ENCODE results near the gene FCHO1. TPM values are rescaled to one million over a fixed set of nuclear protein-coding genes. Genes with fewer than 3 reads are reported as not detected.
A peak's percentile ranks its signal among the peaks of the same experiment; 100 is the strongest.
"Not testable (repeated sequence)": the region's sequence is repeated elsewhere in the genome, so short reads cannot be mapped to it uniquely, and the experiment has no call there.

Gene FCHO1
- total RNA-seq, 4 donors from 2014 or later = 2.3 to 41.3 (median 5.3) TPM

DNA sequence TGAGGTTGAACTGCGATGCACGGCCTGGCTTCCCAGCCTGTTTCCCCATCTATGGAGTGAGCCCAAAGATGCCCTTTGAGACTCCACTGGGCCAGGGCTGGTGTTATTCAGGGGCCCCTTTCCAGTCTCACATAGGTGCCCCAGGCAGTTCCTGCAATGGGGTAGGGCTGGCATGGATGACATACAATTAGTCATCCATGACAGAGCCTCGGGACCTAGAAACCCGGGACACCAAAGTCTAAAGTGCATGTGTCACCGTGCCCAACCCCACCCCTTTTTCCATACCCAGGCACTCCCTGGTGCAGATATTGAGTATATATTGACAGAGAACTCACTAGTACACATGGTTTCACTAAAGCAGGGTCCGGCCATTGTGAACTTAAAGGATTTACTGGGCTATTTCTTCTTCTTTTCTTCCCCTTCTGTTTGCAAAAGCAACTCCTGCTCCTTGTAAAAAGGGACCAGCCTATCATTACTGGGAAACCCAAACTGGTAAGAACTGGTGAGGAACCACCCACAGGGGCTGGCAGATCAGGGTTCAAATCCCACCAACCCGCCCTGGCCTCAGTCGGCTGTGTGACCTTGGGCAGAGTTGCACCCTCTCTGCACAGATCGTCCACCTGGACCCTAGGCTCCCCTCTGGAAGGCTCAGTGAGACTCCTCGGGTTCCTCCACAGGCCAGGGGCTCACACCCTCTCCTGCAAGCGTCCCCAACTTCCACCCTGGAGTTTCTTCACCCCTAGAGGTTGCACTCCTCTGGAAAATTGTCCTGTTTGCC, 46.3 kb downstream of the FCHO1 start:
- Histone ChIP-seq H3K9me3 (no peaks in the 10 kb centered on the region), H3K4me3 (peak overlapping the region in 2 of 4 donors; percentile 54 to 78), H3K27me3 (no peaks in the 10 kb centered on the region), H3K36me3 (peaks cover 0 to 14% (median 0%) of the 10 kb centered on the region in 3 donors), H3K4me1 (peaks cover 0 to 11% (median 0%) of the 10 kb centered on the region in 4 donors), H3K27ac (peak overlapping the region in 3 of 4 donors; percentile 83 to 98 (median 95))
- DNase-seq = peak in 2 of 3 donors; percentile 88
- TF ChIP-seq POLR2A (IDR thresholded peaks at IDR 0.05) = peak; percentile 43 to 90
- TF ChIP-seq CTCF (IDR thresholded peaks at IDR 0.05) = no peak

- not testable (repeated sequence) for H3K27me3 ChIP-seq, DNase-seq, H3K9me3 ChIP-seq
- Histone ChIP-seq H3K36me3 (peaks cover 0 to 14% (median 0%) of the 10 kb centered on the region in 3 donors), H3K4me1 (peaks cover 0 to 11% (median 0%) of the 10 kb centered on the region in 4 donors), H3K4me3 (peak overlapping the region in 2 of 4 donors; percentile 40 to 47), H3K27ac (peak overlapping the region in 3 of 4 donors; percentile 73 to 98 (median 95))
These were observed 47.3 kb downstream of the FCHO1 start for GRCh38 chr19:17798599-17798998.

GRCh38 chr19:17802137-17802858, 51.0 kb downstream of the FCHO1 start:
- Histone ChIP-seq H3K9me3 (no peaks in the 10 kb centered on the region), H3K27ac (no peak overlapping the region), H3K4me1 (peaks cover 0 to 11% (median 0%) of the 10 kb centered on the region in 4 donors), H3K27me3 (no peaks in the 10 kb centered on the region), H3K4me3 (no peak overlapping the region), H3K36me3 (peaks cover 0 to 14% (median 0%) of the 10 kb centered on the region in 3 donors)
- no peak for DNase-seq
- TF ChIP-seq CTCF (IDR thresholded peaks at IDR 0.05) (no peak), POLR2A (IDR thresholded peaks at IDR 0.05) (no peak)

DNA sequence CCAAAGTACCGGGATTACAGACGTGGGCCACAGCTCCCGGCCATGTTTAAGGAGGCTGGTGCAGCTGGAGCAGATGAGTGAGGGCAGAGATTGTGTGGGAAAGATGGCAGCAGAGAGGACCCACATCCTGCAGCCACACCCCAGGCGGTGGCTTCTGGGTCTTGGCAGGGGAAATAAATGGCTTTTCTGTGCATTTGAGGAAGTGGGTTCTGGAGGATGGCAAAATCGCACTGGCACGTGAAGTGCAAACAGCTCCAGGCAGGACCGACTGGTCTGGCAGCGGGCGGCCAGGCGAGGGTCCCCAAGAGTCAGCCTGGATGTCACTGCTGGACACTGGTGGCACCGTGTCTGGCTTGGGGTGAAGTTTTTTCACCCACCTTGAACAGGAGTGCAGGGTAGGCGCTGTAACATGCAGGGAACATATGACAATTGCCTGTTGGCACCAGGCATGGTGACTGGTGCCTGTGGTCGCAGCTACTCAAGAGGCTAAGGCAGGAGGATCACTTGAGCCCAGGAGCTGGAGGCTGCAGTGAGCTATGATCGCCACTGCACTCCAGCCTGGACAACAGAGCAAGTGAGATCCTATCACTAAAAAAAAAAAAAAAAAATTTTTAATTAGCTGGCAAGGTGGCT, 52.1 kb downstream of the FCHO1 start:
- Histone ChIP-seq H3K36me3 (peaks cover 0 to 24% (median 0%) of the 10 kb centered on the region in 3 donors), H3K4me3 (peak overlapping the region in 1 of 4 donors; percentile 9), H3K27me3 (no peaks in the 10 kb centered on the region), H3K4me1 (peaks cover 0 to 9% (median 0%) of the 10 kb centered on the region in 4 donors), H3K9me3 (no peaks in the 10 kb centered on the region), H3K27ac (no peak overlapping the region)
- DNase-seq = peak in 2 of 3 donors; percentile 48 to 55
- TF ChIP-seq CTCF (IDR thresholded peaks at IDR 0.05) = no peak
- no peak for TF ChIP-seq POLR2A (IDR thresholded peaks at IDR 0.05)

DNA sequence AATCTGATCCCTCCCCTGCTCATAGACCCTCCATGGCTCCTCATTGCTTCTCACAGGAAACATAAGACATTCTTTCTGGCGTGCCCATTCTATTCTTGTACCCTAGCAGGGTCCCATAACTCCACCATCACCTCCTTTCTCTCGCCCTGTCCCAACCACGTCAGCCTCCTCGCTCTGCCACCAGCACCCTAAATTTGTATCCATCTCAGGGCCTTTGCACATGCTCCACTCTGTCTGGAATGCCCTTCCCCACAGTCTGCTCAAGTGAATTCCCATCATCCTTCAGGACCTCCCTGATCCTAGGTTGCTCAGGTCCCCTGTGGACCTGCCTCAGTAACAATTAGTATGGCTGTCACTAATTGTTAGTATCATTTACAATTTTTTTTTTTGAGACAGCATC, 54.1 kb downstream of the FCHO1 start:
- Histone ChIP-seq H3K4me3 (no peak overlapping the region), H3K4me1 (no peaks in the 10 kb centered on the region), H3K27me3 (no peaks in the 10 kb centered on the region), H3K9me3 (no peaks in the 10 kb centered on the region), H3K27ac (no peak overlapping the region), H3K36me3 (peaks cover 0 to 34% (median 0%) of the 10 kb centered on the region in 3 donors)
- no peak for DNase-seq
- TF ChIP-seq POLR2A (IDR thresholded peaks at IDR 0.05) = no peak
- no peak for TF ChIP-seq CTCF (IDR thresholded peaks at IDR 0.05)

Data from Peyer's patch (tissue), 4 donors.